DND-41 (cell line): ENCODE measurements around the gene KLHL10.

ENCODE experiments used
- ATAC-seq: fragments of 200-7000 bp; cut with Tn5 transposase; 3 replicates; pipeline ENCODE4 v1.9.1; 2021; ENCODE audit warnings: low read depth; ENCODE audit not compliant: insufficient read depth
- DNase-seq: peaks from one replicate; pipeline ENCODE4 v3.0.0-alpha.2; 2020
- H2AFZ ChIP-seq: 2 replicates; pipeline ENCODE4 v1.6.0; 2012; ENCODE audit warnings: low read depth, low read length
- H3K27ac ChIP-seq: 2 replicates; pipeline ENCODE4 v1.5.1; 2012; ENCODE audit warnings: low read length, inconsistent platforms
- H3K27me3 ChIP-seq: fragments of 200-600 bp; sonication (generic); 2 replicates; pipeline ENCODE4 v1.6.0; 2012; ENCODE audit warnings: low read length, mild to moderate bottlenecking, inconsistent platforms; ENCODE audit not compliant: insufficient read depth, poor library complexity
- H3K36me3 ChIP-seq: 2 replicates; pipeline ENCODE4 v1.5.1; 2012; ENCODE audit warnings: low read length, inconsistent platforms; ENCODE audit not compliant: insufficient read depth
- H3K4me1 ChIP-seq: 2 replicates; pipeline ENCODE4 v1.5.1; 2012; ENCODE audit warnings: mild to moderate bottlenecking, low read length; ENCODE audit not compliant: insufficient read depth
- H3K4me2 ChIP-seq: 2 replicates; pipeline ENCODE4 v1.6.0; 2012; ENCODE audit warnings: mild to moderate bottlenecking, moderate library complexity, low read length, inconsistent platforms; ENCODE audit not compliant: insufficient read depth
- H3K4me3 ChIP-seq, 2 experiments: fragments of 200-600 bp in 1 of 2; shearing (Covaris generic) in 1 of 2; 2 replicates each; pipeline ENCODE4 v1.5.1; 2012 to 2016; ENCODE audit warnings: inconsistent platforms in 2 of 2, low read length in 2 of 2, mild to moderate bottlenecking in 2 of 2, low read depth in 1 of 2, moderate library complexity in 1 of 2
- H3K79me2 ChIP-seq: 2 replicates; pipeline ENCODE4 v1.6.0; 2012; ENCODE audit warnings: low read length, inconsistent platforms; ENCODE audit not compliant: insufficient read depth
- H3K9ac ChIP-seq: 2 replicates; pipeline ENCODE4 v1.6.0; 2012; ENCODE audit warnings: low read depth, mild to moderate bottlenecking, inconsistent platforms, low read length, moderate library complexity
- H3K9me3 ChIP-seq: 2 replicates; pipeline ENCODE4 v1.5.1; 2012; ENCODE audit warnings: low read length, moderate library complexity, mild to moderate bottlenecking, inconsistent platforms; ENCODE audit not compliant: insufficient read depth, severe bottlenecking
- H4K20me1 ChIP-seq: 2 replicates; pipeline ENCODE4 v1.6.0; 2012; ENCODE audit warnings: low read length; ENCODE audit not compliant: insufficient read depth
- EZH2 ChIP-seq: IDR thresholded peaks from 3 replicates; pipeline ENCODE4 v1.6.1; 2012; ENCODE audit warnings: borderline replicate concordance, low read depth, mild to moderate bottlenecking, moderate library complexity, low read length, inconsistent platforms; ENCODE audit not compliant: severe bottlenecking
- TF ChIP-seq, protein P1 (sequence below): IDR thresholded peaks from 2 replicates; pipeline ENCODE4 v1.5.1; 2012; ENCODE audit warnings: borderline replicate concordance, low read length, moderate library complexity, mild to moderate bottlenecking; ENCODE audit not compliant: poor library complexity, severe bottlenecking; ENCODE audit errors: extremely low read depth

Gene KLHL10

DNA sequence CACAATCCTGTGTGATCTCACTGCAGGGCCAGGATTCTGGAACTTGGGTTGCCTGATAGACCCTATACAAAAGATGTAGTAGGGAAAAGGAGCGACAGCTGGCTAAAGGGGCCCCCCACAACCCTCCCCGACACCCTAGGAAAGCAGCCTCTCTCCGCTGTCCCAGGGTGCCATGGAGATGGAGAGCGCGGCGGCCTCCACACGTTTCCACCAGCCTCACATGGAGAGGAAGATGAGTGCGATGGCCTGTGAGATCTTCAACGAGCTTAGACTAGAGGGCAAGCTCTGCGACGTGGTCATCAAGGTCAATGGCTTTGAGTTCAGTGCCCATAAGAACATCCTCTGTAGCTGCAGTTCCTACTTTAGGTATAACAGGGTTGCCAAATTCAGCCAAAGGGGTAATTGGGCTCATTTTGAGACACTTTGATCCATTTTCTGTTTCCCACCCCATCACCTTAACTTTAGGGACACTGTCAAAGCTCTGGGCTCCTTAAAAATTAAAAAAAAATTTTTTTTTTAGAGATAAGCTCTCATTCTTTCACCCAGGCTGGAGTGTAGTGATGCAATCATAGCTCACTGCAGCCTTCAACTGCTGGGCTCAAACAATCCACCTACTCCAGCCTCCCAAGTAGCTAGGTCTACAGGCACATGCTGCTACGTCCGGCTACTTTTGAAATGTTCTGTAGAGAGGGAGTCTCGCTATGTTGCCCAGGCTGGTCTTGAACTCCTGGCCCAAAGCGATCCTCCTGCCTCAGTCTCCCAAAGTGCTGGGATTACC is at the start of gene KLHL10:
Gene KLHL10, plus strand, starts transcription at position 65 of the 778 bp plus-strand sequence. Its CDS starts 108 bp downstream, at position 173.
- TF ChIP-seq, protein P1, sequence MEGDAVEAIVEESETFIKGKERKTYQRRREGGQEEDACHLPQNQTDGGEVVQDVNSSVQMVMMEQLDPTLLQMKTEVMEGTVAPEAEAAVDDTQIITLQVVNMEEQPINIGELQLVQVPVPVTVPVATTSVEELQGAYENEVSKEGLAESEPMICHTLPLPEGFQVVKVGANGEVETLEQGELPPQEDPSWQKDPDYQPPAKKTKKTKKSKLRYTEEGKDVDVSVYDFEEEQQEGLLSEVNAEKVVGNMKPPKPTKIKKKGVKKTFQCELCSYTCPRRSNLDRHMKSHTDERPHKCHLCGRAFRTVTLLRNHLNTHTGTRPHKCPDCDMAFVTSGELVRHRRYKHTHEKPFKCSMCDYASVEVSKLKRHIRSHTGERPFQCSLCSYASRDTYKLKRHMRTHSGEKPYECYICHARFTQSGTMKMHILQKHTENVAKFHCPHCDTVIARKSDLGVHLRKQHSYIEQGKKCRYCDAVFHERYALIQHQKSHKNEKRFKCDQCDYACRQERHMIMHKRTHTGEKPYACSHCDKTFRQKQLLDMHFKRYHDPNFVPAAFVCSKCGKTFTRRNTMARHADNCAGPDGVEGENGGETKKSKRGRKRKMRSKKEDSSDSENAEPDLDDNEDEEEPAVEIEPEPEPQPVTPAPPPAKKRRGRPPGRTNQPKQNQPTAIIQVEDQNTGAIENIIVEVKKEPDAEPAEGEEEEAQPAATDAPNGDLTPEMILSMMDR, result no peak
- no peak for TF ChIP-seq EZH2
- peak within 1 kb of the TSS in 1 of 2 experiments; percentile 60; a peak in 2 of 4 replicates for H3K4me3 ChIP-seq
- peak within 1 kb of the TSS; percentile 64 for H2AFZ ChIP-seq
- H3K27ac ChIP-seq, result no peak within 1 kb of the TSS
- no peaks in the 10 kb centered on the region; the same call in 1 of the 2 replicates for H3K79me2 ChIP-seq
- H4K20me1 ChIP-seq, result no peaks in the 10 kb centered on the region
- H3K4me1 ChIP-seq, result peaks cover 18% of the 10 kb centered on the region
- no peaks in the 10 kb centered on the region for H3K27me3 ChIP-seq
- H3K9me3 ChIP-seq, result no peaks in the 10 kb centered on the region
- peak within 1 kb of the TSS; percentile 71 for H3K4me2 ChIP-seq
- no peaks in the 10 kb centered on the region for H3K36me3 ChIP-seq
- DNase-seq, result no peak
- H3K9ac ChIP-seq, result peak within 1 kb of the TSS; percentile 64; the same call in 1 of the 2 replicates
- no peak for ATAC-seq

- no peaks in the 10 kb centered on the region for H4K20me1 ChIP-seq
- no peaks in the 10 kb centered on the region for H3K79me2 ChIP-seq
- H3K9me3 ChIP-seq, result no peaks in the 10 kb centered on the region
- peak; percentile 17 for DNase-seq
- H3K27me3 ChIP-seq, result peaks cover 4% of the 10 kb centered on the region
- H3K27ac ChIP-seq, result no peak overlapping the region
- no peak overlapping the region for H3K4me2 ChIP-seq
- TF ChIP-seq EZH2, result no peak
- TF ChIP-seq, protein P1, result no peak
- peak; percentile 60; the same call in 2 of the 3 replicates for ATAC-seq
- H2AFZ ChIP-seq, result no peak overlapping the region
- H3K36me3 ChIP-seq, result no peaks in the 10 kb centered on the region
- H3K4me1 ChIP-seq, result no peaks in the 10 kb centered on the region
- no peak overlapping the region for H3K9ac ChIP-seq
- H3K4me3 ChIP-seq, result no peak overlapping the region
Measured at GRCh38 chr17:41792845-41793783, 44.5 kb upstream of the KLHL10 start.

DNA sequence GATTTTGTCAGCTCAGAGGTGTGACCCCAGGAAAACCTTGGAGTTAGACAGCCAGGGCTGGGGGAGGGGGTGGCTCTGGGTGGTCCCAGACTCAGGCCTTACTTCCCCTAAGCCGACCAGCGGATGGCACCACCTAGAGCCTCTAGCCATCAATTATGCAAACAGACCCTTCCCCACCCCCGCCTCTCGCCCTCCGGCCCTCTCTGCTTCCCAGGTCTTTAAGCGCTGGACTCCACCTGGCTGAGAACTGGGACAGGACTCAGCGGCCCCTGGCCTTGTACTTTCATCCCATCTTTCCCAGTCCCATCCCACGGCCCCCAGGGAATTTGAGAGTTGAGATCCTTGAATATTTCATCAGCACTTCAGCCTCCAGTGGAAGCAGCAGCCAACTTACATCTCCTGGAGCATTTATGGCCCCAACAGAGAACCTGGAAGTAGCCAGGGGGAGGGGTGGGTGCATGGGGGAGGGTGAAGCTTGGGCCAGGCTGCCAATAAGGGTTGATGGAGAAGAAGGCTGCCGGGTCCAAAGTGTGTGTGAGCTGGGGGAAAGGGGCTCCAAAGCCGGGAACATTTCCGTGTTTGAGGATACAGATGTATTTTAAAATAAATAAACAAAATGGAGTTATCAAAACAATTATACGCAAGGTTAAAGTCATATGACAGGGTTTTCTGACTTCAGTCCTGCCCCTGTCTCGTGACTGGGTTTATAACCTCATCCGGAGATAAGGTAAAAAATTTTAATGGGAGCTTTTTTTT is 43.7 kb upstream of the KLHL10 start:
- TF ChIP-seq, protein P1, result no peak
- no peak for TF ChIP-seq EZH2
- no peak overlapping the region for H2AFZ ChIP-seq
- no peak overlapping the region for H3K4me2 ChIP-seq
- H4K20me1 ChIP-seq, result no peaks in the 10 kb centered on the region
- H3K27ac ChIP-seq, result no peak overlapping the region
- no peaks in the 10 kb centered on the region for H3K36me3 ChIP-seq
- H3K27me3 ChIP-seq, result peaks cover 2% of the 10 kb centered on the region
- H3K79me2 ChIP-seq, result no peaks in the 10 kb centered on the region
- no peaks in the 10 kb centered on the region for H3K9me3 ChIP-seq
- no peak for ATAC-seq
- H3K9ac ChIP-seq, result no peak overlapping the region
- no peak overlapping the region for H3K4me3 ChIP-seq
- no peaks in the 10 kb centered on the region for H3K4me1 ChIP-seq
- no peak for DNase-seq
